HG03045 (cell line): ENCODE measurements around the gene YPEL4.
"Not testable (repeated sequence)": the region's sequence is repeated elsewhere in the genome, so short reads cannot be mapped to it uniquely, and the experiment has no call there.

Experiments used
- ATAC-seq: cut with Tn5 transposase; IDR thresholded peaks from one replicate; pipeline ENCODE4 v1.9.1; 2021; ENCODE audit warnings: mild to moderate bottlenecking, moderate library complexity; ENCODE audit not compliant: unreplicated experiment

The YPEL4 gene

DNA sequence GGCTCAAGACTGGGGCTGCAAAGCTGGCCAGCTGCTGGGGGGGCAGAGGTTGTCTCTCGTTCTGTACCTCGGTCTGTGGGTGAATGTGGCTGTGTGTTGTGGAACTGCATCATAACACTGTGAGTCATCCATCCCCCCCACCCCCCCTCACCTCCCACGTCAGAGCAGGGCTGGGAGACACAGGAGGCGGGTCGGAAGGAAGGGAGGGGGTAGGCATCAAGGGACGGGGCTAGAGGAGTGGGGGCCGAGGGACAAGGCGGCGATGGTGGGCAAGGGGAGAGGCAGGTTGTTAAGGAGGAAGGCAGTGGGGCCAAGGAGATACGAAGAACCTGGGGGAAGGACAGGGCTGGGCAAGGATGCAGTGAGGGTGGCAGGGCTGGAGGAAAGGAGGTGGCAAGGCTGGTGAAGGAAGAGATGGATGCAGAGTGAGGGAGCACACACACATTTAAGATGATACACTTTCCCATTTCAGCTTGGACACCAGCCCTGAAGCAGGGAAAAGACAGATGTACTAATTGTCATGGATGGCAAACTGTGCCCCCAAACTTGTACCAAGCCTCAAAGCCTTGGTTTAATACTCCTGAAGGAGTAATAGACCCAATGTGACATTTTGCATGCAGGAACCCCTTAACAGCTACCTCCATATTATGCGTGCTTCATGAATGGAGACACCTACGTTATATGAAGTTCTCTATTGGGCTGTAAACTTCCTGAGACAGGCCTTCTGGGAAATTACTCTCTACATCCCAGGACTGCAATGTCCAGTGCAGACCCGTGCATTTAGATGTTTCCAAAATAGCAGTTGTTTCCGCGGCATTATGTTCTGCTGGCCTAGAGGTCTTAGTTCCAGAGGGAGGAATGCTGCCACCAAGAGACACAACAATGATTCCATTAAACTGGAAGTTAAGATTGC, at the start of gene YPEL4:
Gene YPEL4, minus strand, starts transcription at position 87 of the 913 bp plus-strand sequence. CDS start 2,805 bp downstream, outside the sequence.
- ATAC-seq: no peak

DNA sequence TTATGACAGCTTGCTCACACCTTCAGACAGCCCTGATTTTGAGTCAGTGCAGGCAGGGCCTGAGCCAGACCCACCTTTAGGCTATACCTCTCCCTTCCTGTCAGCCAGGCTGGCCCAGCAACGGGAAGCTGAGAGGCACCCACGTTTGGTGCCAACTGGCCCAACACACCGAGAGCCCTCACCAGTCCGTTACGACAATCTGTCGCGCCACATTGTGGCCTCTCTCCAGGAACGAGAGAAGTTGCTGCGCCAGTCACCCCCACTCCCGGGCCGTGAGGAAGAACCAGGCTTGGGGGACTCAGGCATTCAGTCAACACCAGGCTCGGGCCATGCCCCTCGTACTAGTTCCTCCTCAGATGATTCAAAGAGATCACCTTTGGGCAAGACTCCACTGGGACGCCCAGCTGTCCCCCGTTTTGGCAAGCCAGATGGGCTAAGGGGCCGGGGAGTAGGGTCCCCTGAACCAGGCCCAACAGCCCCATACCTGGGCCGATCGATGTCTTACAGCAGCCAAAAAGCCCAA, 49.2 kb upstream of the YPEL4 start:
- ATAC-seq: no peak

- not testable (repeated sequence) for ATAC-seq
Observed at GRCh38 chr11:57690474-57690873, 40.8 kb upstream of the YPEL4 start.

DNA sequence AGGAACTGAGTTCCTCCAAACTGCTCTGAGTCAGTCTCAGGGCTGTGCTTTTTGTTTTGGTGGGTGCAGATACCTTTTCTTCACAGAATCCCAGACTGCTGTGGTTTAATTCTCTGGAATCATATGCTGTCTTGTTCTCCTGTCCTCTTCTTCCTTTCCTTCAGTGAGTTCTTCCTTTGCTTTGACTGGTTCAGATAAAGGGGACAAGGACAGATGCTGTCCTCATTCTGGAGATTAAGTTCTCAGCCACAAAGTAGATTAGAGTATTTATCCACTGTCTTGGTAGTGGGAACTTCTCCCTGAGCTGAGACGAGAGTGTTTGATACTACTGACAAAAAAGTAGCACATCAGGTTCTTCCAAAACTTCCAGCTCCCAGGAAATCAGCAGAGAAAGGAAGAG, 31.5 kb upstream of the YPEL4 start:
- no peak for ATAC-seq

GRCh38 chr11:57680552-57680874, 30.8 kb upstream of the YPEL4 start:
- ATAC-seq: no peak

- ATAC-seq: no peak
Observed at GRCh38 chr11:57679396-57679795, 29.7 kb upstream of the YPEL4 start.

GRCh38 chr11:57675176-57675941, 25.6 kb upstream of the YPEL4 start:
- ATAC-seq: no peak

DNA sequence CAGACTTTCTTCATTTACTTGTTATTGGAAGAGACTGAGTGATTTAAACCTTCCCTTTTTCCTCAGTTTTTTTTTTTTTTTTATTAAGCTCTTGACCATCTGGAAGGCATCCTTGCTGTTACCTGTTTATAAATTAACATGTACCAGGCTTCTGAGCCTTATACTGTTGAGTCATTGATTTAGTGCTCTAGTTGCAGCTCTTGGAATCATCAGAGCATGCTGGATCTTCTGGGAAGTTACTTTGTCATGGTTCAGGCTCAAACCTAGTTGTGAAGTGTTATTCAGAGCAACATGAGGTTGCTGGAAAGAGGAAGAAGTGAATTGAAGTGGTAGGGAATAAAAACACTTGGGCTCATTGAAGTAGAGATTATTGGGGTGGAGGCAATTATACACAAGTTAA, 24.5 kb upstream of the YPEL4 start:
- no peak for ATAC-seq

DNA sequence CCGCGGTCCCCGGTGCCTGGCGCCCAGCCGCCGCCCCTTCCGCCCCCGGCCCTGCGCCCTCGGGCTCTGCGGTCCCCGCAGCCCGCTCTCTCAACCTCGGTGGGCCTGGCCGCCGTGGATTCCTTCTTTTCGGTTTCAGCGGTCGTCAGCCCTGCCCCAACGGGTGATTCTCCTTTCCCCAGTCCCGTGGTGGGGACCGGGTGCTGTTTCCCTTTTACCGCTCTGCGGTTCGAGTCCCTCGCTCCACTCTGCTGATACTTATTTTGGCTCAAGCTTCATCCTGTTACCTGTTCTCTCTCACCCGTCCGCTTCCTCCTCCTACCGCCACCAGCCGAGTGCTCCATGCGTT, 18.7 kb upstream of the YPEL4 start:
- ATAC-seq: peak; percentile 15

DNA sequence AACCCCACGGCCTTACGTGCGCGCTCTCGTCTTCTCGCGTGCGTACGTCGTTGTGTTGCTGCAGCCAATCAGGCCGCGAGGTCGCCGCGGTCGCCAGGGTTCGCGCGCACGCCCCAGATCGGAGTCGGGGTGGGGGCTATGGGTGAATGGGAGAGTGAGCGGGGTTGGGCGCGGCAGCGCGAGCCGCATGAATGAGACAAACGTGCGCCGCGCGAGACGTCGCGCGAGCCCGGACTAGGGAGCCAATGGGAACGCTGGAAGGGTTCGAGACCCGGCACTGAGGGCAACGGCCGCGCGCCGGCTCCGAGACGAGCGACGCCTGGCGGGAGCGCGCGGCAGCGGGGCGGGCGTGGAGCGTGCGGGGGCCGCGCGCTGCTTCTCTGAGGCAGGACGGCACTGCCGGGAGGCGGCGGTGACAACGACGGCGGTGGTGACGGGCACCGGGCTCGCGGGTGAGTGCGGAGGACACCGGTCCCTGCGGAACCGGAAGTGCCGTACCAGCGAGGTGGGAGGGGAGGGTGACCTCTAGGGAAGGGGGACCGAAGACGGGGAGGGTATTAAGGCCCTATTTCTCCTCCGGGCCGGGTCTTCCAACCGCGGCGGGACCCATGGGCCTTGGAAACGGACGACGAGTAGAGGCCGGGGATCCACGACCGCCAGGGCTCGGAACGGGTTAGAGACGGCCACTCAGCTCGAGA, 18.2 kb upstream of the YPEL4 start, which contains the start of gene ZDHHC5:
Gene ZDHHC5, plus strand, starts transcription at position 379 of the 698 bp plus-strand sequence. CDS start 4,977 bp downstream, outside the sequence.
- peak; percentile 87 for ATAC-seq

DNA sequence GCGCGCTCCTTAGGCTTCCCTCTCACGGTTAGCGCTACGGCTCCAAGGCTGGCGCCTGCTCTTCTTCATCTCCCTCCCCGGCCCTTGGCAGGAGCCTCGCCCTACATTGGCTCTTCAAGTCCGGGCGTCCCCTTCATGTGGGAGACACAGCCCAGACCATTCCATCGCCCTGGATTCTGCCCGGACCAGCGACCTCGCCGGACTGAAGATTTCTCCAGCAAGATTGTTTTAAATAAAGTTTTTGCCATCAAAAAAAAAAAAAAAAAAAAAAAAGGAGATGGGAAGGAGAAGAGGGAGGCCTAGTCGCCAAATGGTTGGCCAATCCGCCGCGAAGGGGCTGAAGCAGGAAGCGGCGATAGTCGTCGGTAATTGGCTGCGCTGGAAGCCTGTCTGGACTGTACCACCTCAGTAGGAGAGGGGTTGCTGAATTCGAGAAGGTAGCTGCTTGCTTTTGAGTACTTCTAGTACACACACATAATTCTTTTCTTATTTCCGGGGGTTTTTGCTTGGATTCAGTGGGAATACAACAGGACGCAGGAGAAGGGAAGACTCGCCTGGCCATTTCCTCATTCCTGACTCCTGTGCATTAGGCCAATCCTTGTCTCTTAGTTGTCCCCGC, 17.5 kb upstream of the YPEL4 start:
- peak; percentile 67 for ATAC-seq

DNA sequence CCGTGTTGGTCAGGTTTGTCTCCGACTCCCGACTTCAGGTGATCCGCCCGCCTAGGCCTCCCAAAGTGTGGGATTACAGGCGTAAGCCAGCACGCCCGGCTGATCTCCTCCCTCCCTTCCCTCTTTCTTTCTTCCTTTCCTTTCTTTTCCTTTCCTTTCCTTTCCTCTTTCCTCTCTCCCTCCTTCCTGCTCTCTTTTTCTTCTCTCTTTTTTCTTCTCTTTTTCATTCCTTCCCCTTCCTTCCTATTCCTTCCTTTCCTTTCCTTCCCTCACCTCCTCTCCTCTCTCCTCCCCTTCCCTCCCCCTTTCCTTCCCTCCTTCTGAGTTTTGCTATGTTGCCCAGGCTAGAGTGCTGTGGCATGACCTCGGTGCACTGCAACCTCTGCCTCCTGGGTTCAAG, 14.3 kb upstream of the YPEL4 start:
- ATAC-seq: no peak

DNA sequence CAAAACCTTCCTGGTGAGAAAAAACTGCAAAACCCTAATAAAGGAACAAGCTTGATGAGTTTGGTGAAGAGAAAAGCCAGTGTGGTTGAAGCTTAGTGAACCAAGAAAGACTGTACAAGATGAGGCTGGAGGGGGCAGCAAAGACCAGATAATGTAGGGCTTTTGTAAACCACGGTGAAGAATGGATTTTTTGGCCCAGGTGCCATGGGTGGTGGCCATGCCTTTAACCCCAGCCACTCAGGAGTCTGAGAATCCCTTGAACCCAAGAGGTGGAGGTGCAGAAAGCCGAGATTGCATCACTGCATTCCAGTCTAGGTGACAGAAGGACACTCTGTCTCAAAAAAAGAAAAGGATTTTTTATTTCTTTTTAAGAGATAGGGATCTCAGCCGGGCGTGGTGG, 13.2 kb upstream of the YPEL4 start:
- ATAC-seq: no peak

DNA sequence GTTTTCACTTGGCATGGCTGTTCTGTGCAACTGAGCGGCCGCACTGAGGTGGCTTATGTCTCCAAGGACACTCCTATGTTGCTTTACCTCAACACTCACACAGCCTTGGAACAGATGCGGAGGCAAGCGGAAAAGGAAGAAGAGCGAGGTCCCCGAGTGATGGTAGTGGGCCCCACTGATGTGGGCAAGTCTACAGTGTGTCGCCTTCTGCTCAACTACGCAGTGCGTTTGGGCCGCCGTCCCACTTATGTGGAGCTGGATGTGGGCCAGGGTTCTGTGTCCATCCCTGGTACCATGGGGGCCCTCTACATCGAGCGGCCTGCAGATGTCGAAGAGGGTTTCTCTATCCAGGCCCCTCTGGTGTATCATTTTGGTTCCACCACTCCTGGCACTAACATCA, 10.0 kb upstream of the YPEL4 start:
- no peak for ATAC-seq

DNA sequence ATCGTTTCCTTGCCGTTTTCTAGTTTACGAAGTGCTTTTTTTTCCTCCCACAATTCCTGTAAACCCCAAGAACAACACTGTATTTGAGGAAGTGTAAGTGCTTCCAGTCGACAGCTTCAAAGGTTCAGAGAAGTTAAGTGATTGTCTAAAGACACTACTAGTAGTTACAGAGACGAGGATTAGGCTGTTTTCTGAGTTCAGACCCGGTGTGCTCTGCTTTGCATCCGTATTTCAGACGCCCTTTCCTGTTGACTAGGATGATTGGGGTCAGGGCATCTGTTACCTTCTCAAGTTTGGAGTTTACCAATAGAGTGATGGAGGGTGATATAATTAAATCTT, 8.3 kb upstream of the YPEL4 start:
- no peak for ATAC-seq

DNA sequence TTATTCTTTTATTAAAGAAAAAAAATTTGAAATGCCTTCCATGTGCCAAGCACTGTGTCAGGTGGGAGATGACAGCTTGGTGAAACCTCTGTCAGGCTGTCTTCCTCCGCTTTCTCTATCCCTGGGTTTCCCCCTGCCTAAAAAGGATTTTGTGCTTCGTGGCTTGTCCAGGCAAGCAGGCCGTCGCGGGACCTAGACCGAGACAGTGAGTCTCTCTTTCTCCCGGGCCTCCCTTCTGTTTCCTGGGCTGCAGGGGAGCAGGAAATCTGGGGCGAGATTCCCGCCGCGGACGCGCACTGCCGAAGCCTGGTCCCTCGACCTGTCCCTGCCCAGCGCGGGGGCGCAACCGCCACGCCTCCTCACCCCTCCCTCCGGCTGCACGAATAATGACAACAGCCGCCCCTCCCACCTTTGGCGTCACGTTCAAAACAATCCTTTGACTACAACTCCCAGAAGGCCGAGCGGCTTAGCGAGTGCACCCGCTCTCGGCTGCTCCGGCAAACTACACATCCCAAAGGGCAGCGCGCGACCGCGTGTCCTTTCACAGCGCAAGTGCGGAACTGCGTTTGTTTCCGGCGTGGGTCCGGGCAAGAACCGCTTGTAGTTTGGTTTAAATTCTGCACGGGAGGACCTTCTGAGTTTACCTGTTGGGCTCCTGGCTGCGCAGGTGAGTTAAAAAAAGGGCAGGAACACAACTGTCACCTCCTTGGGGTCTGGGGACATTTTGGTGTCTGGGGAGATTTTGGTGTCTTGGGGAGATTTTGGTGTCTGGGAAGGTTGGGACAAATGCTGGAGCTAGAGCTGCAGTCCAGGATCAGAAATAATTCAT, 7.7 kb upstream of the YPEL4 start, which contains the start of gene CLP1:
Gene CLP1, plus strand, starts transcription at position 569 of the 829 bp plus-strand sequence. CDS start 1,715 bp downstream, outside the sequence.
- ATAC-seq: peak; percentile 99

DNA sequence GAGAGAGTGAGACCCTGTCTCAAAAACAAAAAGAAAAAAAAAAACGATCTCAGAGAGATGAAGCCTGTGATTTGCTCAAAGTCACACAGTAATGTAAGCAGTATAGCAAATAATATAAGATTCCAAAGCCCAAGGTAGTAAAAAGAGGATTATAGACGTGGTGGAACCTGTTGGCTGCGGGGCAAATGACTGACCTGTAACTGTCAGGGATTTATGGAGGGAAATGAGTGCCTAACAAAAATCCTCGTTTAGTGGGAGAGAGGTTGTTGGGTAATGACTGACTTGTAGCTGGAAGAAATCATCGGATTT, 7.1 kb upstream of the YPEL4 start:
- no peak for ATAC-seq

DNA sequence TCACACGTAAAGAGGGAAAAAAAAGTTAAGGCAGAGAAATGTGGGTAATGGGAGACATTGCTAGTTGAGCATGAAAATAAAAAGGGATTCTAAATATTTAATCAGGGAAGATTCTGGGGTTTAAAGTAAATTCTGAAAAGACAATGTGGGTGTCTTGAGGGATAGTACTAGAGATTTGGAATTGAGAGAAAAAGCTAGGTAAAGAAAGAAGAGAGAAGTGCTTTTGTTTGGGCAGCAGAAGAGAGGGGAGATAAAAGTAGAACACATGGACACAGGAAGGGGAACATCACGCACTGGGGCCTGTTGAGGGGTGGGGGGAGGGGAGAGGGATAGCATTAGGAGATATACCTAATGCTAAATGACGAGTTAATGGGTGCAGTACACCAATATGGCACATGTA, 3.5 kb upstream of the YPEL4 start:
- no peak for ATAC-seq

DNA sequence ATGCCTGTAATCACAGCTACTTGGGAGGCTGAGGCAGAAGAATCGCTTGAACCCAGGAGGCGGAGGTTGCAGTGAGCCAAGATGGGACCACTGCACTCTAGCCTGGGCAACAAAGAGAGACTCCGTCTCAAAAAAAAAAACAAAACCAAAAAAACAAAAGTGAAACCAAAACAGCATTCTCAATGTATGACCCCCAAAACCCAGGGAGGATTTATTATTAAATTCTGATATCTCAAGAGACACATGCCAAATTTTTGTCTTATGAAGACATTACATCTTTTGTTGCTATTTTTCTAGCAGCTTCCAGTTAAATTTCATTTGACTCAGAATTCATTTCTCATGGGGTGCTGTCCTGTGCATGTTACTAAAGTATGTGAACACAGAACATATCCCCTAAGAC, 3.0 kb upstream of the YPEL4 start:
- ATAC-seq: no peak

DNA sequence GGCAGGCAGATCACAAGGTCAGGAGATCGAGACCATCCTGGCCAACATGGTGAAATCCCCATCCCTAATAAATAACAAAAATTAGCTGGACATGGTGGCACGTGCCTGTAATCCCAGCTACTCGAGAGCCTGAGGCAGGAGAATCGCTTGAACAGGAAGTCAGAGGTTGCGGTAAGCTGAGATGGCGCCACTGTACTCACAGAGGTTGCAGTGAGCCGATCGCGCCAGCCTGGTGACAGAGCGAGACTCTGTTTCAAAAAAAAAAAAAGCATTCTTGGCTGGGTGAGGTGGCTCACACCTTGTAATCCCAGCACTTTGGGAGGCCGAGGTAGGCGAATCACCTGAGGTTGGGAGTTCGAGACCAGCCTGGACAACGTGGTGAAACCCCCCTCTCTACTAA, 2.5 kb upstream of the YPEL4 start:
- not testable (repeated sequence) for ATAC-seq
